Measurements from ENCODE around the gene ZNF490.
"Not testable (repeated sequence)": the region's sequence is repeated elsewhere in the genome, so short reads cannot be mapped to it uniquely, and the experiment has no call there.

ZNF490 gene

GRCh38 chr19:12610540-12611360 lies at the start of gene ZNF490, which contains the start of gene ZNF791:
ZNF490 (minus strand) TSS chr19:12610813; CDS start chr19:12610680, 133 bp downstream.
ZNF791 (plus strand) TSS chr19:12610920; CDS start chr19:12611080, 160 bp downstream.
- DNase-seq (ENCODE audit: low read depth in 2 of 2) = peak; percentile 91

DNA sequence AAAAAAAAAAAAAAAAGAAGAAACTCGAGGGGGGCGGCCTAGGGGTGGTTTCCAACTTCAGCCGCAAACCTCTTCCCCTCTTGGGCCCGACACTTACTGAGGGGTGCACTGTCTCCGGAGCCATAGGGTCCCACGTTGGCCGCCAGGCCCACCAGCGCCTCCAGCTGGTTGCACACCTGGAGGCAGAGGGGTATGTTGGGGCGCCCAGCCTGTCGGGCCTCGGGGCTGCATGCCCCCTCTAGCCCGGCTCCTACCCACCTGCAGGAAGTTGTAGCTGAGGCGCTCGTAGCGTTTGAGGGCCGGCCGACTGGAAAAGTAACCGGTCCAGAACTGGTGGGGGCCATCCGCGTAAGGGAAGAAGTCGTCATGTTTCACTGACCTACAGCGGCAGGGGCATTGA lies 47.4 kb upstream of the ZNF490 start:
- DNase-seq (ENCODE audit: low read depth in 2 of 2) = no peak

DNA sequence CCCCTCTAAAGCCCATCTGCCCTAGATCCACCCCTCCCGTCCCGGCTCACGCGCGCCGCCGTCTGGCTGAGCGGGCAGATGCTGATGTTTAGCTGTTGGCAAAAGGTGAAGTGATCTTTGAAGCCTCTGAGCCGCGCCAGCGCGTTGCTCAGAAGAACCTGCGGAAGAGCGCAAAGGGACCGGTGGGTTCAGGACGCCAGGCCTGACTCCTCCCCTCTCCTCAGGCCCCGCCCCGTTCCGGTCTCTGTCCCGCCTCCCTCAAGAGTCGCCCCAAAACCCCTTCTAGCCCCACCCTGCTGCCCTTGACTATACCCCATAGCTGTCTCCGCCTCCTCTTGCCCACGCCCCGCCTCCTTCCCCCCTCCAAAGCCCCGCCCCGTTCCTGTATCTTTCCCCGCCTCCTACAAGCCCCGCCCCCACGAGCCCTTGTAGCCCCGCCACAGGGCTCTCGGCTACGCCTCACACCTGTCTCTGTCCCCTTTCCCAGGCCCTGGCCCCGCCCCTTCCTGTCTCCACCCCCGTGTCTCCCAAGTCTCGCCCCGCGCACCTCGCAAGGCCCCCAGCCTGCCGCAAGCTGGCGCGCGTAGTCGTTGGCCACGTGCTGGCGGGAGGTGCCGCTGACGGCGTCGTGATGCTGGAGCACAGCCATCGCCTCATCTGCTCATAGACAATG lies 46.4 kb upstream of the ZNF490 start:
- DNase-seq (ENCODE audit: low read depth in 2 of 2) = no peak

DNA sequence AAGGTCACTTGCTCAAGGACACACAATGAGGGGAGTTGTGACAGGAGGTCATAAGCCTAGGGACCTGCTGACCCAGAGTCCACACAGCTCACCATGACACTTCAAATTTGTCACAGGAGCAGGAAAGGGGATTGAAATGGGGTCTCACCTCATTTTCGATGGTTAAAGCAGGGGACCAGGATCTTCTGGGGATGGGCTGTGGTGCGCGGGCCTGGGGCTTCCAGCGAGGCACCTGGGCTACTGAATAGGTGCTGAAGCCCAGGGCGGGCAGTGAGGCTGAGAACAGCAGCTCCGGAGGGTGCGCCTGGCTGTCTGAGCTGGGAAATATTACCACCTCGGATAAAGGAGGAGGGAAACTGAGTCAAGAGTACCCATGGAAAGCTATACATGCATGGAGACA lies 44.9 kb upstream of the ZNF490 start:
- DNase-seq (ENCODE audit: low read depth in 2 of 2) = no peak

DNA sequence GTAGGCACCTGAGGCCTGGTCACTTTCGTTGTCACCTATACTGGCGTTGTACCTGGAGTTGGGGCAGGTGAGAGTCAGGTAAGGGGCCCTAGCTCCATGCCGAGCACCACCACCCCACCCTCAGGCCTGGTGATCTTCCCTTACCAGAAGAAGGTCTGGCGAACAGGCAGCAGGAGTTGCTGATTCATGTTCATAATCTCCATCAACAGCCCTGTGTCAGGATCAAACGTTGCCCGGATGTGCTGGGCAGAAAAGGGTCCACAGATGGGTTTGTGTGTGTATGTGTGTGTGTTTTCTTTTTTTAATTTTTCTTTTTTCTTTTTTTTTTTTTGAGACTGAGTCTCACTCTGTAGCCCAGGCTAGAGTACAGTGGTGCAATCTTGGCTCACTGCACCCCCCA lies 41.6 kb upstream of the ZNF490 start:
- no peak for DNase-seq (ENCODE audit: low read depth in 2 of 2)

DNA sequence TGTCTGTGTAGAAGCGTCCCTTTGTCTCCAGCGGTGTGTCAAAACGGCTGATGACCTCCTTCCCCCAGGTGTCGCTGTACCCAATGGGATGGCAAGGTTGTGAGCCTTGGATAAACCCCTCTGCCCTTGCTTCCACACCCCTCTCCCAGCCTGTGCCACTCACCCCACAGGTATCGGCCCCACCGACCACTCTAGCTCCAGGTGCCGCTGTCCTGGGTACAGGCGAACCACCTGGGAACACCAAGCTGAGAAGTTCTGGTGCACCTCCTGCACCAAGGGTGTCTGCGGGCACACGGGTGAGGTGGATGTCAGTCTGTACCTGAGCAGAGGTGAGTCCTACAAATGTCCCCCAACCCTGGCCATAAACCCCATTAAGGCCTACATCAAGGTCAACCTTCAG lies 39.3 kb upstream of the ZNF490 start:
- no peak for DNase-seq (ENCODE audit: low read depth in 2 of 2)

- DNase-seq (ENCODE audit: low read depth in 2 of 2) = no peak
Measured at GRCh38 chr19:12648088-12648487, 37.5 kb upstream of the ZNF490 start.

- no peak for DNase-seq (ENCODE audit: low read depth in 2 of 2)
Measured at GRCh38 chr19:12647490-12648071, 37.0 kb upstream of the ZNF490 start.

DNA sequence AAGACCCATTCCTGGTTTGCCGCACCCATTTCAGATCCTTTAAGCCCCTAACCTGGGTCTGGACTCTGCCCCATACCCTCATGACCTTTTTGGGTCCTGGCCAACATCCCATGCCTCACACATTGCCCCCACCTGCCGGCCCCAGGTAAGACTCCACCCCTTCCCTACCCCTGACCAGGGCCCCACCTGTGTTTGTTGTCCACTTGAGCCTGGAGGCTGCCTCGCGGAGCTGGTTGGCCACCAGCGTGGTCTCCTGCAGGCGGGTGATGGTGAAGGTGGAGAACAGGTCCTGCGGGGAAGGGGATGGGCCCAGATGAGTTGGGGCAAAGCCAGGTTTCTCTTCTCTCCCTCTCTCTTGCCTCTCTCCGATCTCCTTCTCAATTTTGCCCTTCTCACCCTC lies 36.4 kb upstream of the ZNF490 start:
- DNase-seq (ENCODE audit: low read depth in 2 of 2) = no peak

GRCh38 chr19:12646551-12646950 lies 35.9 kb upstream of the ZNF490 start:
- DNase-seq (ENCODE audit: low read depth in 2 of 2) = no peak

DNA sequence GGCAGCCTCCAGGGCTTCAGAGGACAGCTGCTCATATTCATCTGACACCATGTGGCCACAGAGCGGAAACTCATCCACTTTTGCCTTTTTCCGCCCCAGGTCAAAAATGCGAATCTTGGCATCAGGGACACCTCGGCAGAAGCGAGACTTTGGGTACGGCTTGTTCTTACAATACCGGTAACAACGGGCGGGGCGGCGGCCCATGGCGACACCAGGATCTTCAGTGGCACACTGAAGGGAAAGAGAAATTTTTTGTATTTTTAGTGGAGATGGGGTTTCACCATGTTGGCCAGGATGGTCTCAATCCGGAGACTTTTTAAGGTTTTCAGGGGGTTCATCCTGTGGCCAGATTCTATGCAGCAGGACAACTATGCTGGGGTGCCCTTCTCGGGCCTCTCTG lies 33.1 kb upstream of the ZNF490 start:
- not testable (repeated sequence) for DNase-seq (ENCODE audit: low read depth in 2 of 2)

- no peak for DNase-seq (ENCODE audit: low read depth in 2 of 2)
Measured at GRCh38 chr19:12642506-12642905, 31.9 kb upstream of the ZNF490 start.

- DNase-seq (ENCODE audit: low read depth in 2 of 2) = no peak
Measured at GRCh38 chr19:12641456-12641855, 30.8 kb upstream of the ZNF490 start.

DNA sequence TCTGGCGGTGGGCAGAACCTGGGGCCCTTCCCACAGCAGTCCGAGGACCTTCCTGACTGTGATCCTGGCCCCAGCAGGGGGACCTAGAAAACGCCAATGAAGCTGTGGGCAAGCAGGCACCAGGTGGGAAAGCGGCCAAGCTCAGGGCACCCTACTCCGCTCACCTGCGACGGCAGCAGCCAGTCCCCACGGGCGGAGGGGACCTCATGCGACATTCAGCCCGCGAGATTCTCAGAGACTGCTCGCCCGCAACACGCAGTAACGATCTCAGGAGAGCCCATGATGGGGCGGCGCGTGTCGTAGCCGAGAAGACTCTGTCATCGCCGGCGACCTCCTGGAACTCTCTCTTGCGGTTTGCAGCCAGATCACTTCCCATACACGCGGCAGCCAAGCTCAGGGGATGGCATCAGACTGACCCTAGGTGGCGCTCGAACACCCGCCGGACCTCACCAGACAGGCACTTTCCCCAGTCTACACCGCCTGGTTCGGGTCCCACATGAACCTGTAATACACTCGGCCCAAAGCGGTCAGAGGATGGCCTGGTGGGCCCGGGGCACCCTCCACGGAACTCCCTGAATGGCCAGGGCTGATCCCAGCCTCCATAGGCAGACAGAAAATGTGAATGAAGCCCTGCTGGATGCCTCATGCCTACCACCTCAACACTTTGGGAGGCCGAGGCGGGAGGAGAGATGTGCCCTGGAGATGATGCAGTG lies 29.4 kb upstream of the ZNF490 start:
- peak; percentile 69 to 73 for DNase-seq (ENCODE audit: low read depth in 2 of 2)

DNA sequence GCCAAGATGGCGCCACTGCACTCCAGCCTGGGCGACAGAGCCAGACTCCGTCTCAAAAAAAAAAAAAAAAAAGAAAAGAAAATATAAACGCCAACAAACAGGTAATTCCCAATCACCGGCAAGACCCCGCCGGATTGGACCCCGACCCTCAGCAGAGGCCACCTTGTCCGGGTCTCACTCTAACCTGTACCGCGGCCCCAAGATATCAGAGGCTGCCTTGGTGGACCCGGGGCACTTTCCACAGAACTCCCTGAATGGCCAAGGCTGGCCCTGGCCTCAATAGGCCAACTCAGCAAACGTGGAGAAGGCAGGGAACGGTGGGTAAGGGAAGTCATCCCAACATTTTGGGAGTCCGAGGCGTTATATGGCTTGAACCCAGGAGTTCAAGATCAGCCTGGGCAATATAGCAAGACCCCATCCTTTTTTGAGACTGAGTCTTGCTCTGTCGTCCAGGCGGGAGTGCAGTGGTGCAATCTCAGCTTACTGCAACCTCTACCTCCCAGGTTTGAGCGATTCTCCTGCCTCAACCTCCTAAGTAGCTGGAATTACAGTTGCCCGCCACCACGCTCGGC lies 28.1 kb upstream of the ZNF490 start:
- DNase-seq (ENCODE audit: low read depth in 2 of 2) = no peak

DNA sequence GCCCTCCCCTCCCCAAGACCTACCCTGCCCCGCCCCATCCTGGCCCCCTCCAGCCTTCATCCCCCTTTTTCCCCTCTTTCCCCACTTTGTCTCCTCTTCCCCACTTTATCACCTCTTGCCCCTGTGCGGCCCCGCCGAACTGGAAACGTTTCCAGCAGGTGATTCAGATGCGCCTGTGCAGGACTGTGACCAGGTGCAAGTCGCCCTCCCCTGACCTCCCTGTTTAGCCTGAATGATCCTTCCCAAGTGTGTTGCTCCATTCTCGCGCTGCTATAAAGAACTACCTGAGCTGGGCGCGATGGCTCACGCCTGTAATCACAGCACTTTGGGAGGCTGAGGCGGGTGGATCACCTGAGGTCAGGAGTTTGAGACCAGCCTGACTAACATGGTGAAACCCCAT lies 26.0 kb upstream of the ZNF490 start:
- no peak for DNase-seq (ENCODE audit: low read depth in 2 of 2)

DNA sequence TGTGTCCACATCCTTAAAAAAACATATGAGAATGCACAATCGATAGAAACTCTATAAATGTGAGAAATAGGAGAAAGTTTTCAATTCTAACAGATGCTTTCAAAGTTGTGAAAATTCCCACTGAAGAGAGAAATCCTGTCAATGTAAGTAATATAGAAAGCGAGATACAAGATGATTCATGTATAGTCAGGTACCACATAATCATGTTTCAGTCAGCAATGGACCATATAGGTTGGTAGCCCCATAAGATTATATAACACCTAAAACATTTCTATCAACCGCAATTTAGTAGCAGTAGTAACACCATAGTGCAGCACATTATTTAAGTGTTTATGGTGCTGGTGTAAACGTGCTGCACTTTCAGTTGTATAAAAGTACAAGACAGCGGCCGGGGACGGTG lies 18.6 kb upstream of the ZNF490 start:
- no peak for DNase-seq (ENCODE audit: low read depth in 2 of 2)

DNA sequence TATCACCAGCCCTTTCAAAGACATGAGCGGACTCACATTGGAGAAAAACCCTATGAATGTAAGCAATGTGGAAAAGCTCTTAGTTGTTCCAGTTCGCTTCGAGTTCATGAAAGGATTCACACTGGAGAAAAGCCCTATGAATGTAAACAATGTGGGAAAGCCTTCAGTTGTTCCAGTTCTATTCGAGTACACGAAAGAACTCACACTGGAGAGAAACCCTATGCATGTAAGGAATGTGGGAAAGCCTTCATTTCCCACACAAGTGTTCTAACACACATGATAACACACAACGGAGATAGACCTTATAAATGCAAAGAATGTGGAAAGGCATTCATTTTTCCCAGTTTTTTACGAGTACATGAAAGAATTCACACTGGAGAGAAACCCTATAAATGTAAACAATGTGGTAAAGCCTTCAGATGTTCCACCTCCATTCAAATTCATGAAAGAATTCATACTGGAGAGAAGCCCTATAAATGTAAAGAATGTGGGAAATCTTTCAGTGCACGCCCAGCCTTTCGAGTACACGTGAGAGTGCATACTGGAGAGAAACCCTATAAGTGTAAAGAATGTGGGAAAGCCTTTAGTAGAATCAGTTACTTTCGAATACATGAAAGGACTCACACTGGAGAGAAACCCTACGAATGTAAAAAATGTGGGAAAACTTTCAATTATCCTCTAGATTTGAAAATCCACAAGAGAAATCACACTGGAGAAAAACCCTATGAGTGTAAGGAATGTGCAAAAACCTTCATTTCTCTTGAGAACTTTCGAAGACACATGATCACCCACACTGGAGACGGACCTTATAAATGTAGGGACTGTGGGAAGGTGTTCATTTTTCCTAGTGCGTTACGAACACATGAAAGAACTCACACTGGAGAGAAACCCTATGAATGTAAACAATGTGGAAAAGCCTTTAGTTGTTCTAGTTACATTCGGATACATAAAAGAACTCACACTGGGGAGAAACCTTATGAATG lies 17.7 kb upstream of the ZNF490 start:
- DNase-seq (ENCODE audit: low read depth in 2 of 2) = no peak

GRCh38 chr19:12626958-12627357 lies 16.3 kb upstream of the ZNF490 start:
- DNase-seq (ENCODE audit: low read depth in 2 of 2) = no peak

DNA sequence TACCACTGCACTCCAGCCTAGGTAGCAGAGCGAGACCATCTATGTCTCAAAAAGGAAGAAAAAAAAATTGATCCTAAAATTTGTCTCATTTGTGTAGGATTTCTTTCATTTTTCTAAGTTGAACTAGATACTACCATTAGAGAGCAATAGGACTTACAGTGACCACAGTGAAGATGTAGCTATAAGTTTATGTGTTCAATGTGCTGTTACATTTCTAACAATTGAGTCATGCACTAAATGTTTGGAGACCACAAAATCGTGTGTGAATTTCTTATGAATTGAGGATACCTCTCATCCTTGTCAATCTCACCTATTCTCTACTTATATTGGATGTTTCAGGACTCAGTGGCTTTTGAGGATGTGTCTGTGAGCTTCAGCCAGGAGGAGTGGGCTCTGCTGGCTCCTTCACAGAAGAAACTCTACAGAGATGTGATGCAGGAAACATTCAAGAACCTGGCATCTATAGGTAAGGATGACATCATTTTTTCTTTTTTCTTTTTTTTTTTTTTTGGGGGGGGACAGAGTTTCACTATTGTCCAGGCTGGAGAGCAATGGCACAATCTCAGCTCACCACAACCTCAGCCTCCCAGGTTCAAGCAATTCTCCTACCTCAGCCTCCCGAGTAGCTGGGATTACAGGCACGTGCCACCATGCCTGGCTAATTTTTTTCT lies 12.9 kb upstream of the ZNF490 start:
- no peak for DNase-seq (ENCODE audit: low read depth in 2 of 2)
